Osteocyte (in vitro differentiated cells): Measurements from ENCODE around the gene SCPEP1. TPM values are rescaled to one million over a fixed set of nuclear protein-coding genes. Genes with fewer than 3 reads are reported as not detected.

Experiments used
- DNase-seq: peaks from one replicate; pipeline ENCODE4 v3.0.0; 2021; ENCODE audit warnings: mixed read lengths; ENCODE audit not compliant: unreplicated experiment; ENCODE audit errors: extremely low spot score
- H3K27ac Mint-ChIP-seq: one replicate; pipeline ENCODE4 v1.8.0; 2021; ENCODE audit warnings: mild to moderate bottlenecking, mixed read lengths; ENCODE audit not compliant: unreplicated experiment
- H3K27me3 Mint-ChIP-seq: one replicate; pipeline ENCODE4 v1.8.0; 2021; ENCODE audit warnings: mixed read lengths; ENCODE audit not compliant: unreplicated experiment
- H3K36me3 Mint-ChIP-seq: one replicate; pipeline ENCODE4 v1.8.0; 2021; ENCODE audit warnings: mixed read lengths; ENCODE audit not compliant: unreplicated experiment
- H3K4me1 Mint-ChIP-seq: one replicate; pipeline ENCODE4 v1.8.0; 2021; ENCODE audit warnings: mixed read lengths; ENCODE audit not compliant: unreplicated experiment
- H3K4me3 Mint-ChIP-seq: one replicate; pipeline ENCODE4 v1.8.0; 2021; ENCODE audit warnings: mild to moderate bottlenecking, moderate library complexity, mixed read lengths; ENCODE audit not compliant: unreplicated experiment
- H3K9me3 Mint-ChIP-seq: one replicate; pipeline ENCODE4 v1.8.0; 2021; ENCODE audit warnings: mixed read lengths; ENCODE audit not compliant: unreplicated experiment
- total RNA-seq: library from RNA; stranded (reverse); gene quantifications from 2 replicates; pipeline ENCODE4 v1.2.1, GENCODE V29; 2021
- TF ChIP-seq, protein P1 (sequence below): fragments of 200-600 bp; sonication (generic); IDR thresholded peaks from 2 replicates; pipeline ENCODE4 v1.5.0; 2021; ENCODE audit warnings: antibody characterized with exemption, mild to moderate bottlenecking, moderate library complexity

The SCPEP1 gene
- total RNA-seq, 1 donor from 2014 or later: 68.9 TPM

DNA sequence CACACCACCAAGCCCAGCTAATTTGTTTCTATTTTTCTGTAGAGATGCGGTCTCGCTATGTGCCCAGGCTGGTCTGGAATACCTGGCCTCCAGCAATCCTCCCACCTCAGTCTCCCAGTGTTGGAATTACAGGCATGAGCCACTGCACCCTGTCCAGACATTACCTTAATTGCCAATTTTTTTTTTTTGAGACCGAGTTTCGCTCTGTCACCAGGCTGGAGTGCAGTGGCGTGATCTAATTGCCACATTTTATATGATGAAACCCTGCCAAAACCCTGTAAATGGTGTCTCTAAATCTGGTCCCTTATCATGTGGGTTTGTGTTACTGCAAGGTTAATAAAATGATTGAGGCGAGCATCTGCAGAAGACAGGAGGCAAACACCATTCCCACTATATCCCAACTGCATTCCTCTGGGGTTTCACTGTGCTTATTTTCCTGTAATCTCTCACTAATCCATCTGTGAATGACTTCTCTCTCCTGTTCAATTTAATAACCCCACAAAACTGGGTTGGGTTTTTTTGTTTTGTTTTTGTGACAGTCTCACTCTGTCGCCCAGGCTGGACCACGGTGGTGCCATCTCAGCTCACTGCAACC, 44.7 kb upstream of the SCPEP1 start:
- Mint-ChIP-seq H3K9me3 (peaks cover 16% of the 10 kb centered on the region), H3K36me3 (peaks cover 24% of the 10 kb centered on the region), H3K4me1 (no peaks in the 10 kb centered on the region), H3K27ac (no peak overlapping the region), H3K27me3 (no peaks in the 10 kb centered on the region), H3K4me3 (no peak overlapping the region)
- no peak for DNase-seq
- TF ChIP-seq, protein P1, sequence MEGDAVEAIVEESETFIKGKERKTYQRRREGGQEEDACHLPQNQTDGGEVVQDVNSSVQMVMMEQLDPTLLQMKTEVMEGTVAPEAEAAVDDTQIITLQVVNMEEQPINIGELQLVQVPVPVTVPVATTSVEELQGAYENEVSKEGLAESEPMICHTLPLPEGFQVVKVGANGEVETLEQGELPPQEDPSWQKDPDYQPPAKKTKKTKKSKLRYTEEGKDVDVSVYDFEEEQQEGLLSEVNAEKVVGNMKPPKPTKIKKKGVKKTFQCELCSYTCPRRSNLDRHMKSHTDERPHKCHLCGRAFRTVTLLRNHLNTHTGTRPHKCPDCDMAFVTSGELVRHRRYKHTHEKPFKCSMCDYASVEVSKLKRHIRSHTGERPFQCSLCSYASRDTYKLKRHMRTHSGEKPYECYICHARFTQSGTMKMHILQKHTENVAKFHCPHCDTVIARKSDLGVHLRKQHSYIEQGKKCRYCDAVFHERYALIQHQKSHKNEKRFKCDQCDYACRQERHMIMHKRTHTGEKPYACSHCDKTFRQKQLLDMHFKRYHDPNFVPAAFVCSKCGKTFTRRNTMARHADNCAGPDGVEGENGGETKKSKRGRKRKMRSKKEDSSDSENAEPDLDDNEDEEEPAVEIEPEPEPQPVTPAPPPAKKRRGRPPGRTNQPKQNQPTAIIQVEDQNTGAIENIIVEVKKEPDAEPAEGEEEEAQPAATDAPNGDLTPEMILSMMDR: no peak

DNA sequence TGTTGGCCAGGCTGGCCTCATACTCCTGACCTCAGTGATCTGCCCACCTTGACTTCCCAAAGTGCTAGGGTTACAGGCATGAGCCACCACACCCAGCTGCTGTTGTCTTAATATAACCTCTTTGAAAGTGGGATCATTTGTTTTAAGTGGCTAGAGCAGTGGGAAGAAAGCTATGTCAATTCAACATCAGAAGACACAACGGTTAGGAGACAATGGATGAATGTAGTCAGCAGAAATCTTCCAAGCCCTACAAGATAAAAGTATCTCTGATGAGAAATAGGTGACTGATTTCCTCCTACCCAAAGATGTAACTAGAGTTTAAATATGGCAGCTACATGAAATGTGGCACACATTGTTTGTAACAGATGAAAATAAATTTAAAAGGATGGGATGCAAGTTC, 44.1 kb upstream of the SCPEP1 start:
- H3K27me3 Mint-ChIP-seq: no peaks in the 10 kb centered on the region
- H3K36me3 Mint-ChIP-seq: peaks cover 30% of the 10 kb centered on the region
- no peak for DNase-seq
- no peaks in the 10 kb centered on the region for H3K4me1 Mint-ChIP-seq
- H3K9me3 Mint-ChIP-seq: peaks cover 16% of the 10 kb centered on the region
- H3K27ac Mint-ChIP-seq: no peak overlapping the region
- TF ChIP-seq, protein P1: no peak
- H3K4me3 Mint-ChIP-seq: no peak overlapping the region

DNA sequence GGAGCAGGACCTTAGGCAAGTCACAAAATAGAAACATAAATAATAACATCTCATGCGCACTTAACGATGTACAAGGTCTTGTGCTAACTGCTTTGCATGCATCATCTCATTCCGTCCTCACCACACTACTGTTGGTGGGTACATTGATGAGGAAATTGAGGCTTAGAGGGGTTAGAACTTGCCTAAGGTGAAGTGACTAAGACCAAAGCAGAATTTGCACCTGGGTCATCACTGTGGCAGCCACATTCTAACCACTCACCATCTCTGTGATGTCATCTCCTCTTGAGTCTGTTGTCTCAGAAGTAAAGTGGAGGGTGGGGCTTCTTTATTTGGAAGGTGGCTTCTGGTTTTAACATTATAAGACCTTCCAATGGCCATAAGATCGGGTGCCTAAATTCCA, 43.7 kb upstream of the SCPEP1 start:
- Mint-ChIP-seq H3K27me3 (no peaks in the 10 kb centered on the region), H3K4me3 (no peak overlapping the region), H3K9me3 (peaks cover 14% of the 10 kb centered on the region), H3K4me1 (no peaks in the 10 kb centered on the region), H3K36me3 (peaks cover 32% of the 10 kb centered on the region), H3K27ac (no peak overlapping the region)
- TF ChIP-seq, protein P1: no peak
- DNase-seq: no peak

DNA sequence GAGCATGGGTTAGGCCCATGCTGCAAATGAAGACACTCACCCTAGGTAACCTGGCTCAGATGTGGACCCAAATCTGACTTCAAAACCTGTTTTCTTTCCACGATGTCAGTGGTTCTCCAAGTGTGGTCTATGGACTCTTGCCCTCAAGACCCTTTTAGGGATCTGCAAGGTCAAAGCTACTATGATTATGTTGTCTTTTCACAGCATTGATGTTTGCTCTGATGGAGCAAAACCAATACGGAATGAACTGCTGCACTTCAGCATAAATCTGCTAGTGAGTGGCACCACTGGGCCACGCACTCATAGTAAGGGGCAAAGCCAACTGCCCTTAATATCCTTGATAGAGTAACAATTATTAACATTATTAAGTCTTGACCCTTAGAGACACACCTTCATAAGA, 42.5 kb upstream of the SCPEP1 start:
- TF ChIP-seq, protein P1: no peak
- Mint-ChIP-seq H3K9me3 (peaks cover 2% of the 10 kb centered on the region), H3K27ac (no peak overlapping the region), H3K4me3 (no peak overlapping the region), H3K27me3 (no peaks in the 10 kb centered on the region), H3K4me1 (no peaks in the 10 kb centered on the region), H3K36me3 (peaks cover 35% of the 10 kb centered on the region)
- no peak for DNase-seq

DNA sequence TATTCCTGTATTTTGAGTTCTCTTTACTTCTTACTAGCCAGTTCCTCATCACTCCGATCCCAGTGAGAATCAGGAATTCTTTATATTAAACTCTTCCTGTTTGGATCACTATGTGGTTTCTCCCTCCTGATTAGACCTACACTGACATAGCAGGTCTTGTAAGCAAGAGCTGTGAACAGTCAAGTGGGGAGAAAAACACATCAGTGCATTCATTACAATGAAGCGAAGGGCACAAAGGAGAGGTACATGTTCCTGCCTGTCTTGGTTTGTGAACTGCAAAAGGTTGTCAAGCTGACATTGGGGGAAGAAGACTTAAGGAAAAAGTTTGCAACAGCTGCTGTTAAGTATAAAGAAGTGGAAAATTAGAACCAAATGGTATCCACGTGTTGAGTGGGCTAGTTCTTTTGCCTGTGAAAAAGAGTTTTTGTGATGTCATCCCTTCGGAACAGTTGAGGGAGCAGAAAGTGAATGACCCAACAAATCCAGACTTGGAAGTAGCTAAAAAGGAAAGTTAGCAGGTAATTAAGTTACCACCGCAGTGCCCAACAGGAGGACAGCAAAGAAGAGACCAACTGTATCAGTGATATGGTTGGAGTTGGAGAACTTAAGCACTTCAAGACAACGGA, 41.1 kb upstream of the SCPEP1 start:
- H3K27me3 Mint-ChIP-seq: no peaks in the 10 kb centered on the region
- no peaks in the 10 kb centered on the region for H3K4me1 Mint-ChIP-seq
- no peak overlapping the region for H3K4me3 Mint-ChIP-seq
- no peak for DNase-seq
- TF ChIP-seq, protein P1: no peak
- no peak overlapping the region for H3K27ac Mint-ChIP-seq
- H3K36me3 Mint-ChIP-seq: peaks cover 42% of the 10 kb centered on the region
- H3K9me3 Mint-ChIP-seq: no peaks in the 10 kb centered on the region
